HT-29 (cell line): ENCODE data around the gene ADGRB3. TPM values are rescaled to one million over a fixed set of nuclear protein-coding genes. Genes with fewer than 3 reads are reported as not detected.
"Not testable (repeated sequence)": the region's sequence is repeated elsewhere in the genome, so short reads cannot be mapped to it uniquely, and the experiment has no call there.

Source experiments
- DNase-seq: peaks from one replicate; pipeline ENCODE4 v3.0.0-alpha.2; 2015; ENCODE audit warnings: low spot score
- total RNA-seq: library from RNA; depleted of rRNA; stranded (reverse); fragments of >200 nt; shearing (Covaris generic); gene quantifications from 2 replicates; pipeline ENCODE4 v1.2.3, GENCODE V29; 2014

Gene ADGRB3
- total RNA-seq, 1 experiment from 2014 or later = not detected

DNA sequence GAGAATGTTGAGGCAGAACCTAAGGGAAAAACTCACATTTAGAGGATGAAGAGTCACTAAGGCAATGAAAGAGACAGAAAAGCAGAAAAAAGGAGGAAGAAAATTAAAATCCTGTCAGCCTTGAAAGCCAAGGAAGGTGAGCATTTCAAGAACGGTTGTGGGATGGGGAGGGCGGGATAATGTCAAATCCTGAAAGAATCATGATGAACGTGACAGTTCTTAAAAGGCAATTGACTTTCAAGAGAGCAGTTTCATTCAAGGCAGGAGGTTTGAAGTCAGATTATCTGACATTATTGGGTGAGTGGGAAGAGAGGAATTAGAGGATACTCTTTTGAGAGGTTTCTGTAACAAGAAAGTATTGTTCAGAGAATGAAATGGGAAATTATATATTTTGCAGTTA, 284.5 kb downstream of the ADGRB3 start:
- DNase-seq = no peak

DNA sequence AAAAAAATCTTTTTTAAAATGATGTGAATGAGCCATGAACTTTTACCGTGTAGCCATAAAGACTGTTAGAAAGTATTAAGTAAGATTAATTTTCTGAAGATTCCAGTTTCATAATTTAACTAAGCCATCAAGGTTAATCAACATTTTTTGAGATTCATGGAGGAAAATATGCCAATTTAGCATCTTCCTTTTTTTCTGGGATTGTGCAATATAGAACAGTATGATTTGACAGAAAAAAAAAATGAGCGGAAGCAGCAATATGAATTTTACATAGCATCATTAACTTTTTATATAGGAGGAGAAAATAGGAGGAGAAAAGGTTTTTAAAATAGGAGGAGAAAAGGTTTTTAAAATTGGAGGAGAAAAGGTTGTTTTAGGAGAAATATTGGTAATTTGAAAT, 306.3 kb downstream of the ADGRB3 start:
- DNase-seq = no peak

DNA sequence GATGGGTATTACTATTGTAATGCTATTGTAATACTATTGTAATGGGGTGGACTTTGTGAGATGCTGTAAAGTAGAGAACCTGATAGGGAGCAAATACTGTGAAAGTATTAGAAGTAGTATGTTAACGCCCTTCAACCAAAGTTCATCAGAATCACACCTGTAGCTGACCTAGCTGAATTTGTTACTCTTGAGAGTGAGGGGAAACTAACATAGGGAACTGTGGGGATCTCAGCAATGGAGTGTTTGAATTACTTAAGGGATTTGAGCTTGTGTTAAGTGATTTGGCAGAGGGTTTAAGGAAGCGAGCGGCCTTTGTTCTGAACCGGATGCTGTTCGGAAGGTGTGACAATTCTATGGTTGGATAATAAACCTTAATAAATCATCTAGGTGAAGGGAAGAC, 312.6 kb downstream of the ADGRB3 start:
- DNase-seq = no peak

DNA sequence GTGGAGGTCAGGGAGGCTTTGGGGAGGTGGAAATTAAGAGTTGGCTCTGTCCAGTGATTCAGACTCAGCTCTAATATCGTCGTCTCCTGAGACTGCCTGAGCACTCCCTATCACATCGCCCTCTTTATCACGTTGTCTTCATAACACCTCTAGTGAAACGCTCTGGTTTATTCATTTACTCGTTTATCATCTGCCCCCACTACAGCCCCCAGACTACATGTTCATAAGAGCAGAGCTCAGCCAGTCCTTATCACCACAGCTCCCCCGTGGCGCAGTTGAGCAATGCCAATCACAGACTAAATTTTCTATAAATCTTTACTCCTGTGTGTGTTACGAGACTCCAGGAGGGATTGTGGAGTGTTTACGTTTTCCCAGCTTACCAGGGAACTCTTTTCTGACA, 316.2 kb downstream of the ADGRB3 start:
- no peak for DNase-seq

DNA sequence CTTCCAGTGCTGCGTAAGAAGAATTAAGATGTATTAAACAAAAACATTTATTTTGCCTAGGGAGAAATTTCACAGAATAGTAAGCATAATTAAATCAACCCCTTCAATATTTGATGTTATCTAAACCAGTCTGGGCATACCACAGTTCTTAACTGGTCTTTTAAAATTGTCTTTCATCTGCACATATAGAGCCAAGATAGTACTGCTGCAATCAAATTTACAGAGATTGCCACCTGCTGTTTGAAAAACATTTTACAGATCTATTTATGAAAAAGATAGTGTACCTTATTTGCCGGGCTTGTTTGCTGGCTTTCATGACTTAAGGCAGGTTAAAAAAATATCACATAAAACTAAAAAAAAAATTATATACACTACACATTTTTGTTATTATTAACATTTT, 323.2 kb downstream of the ADGRB3 start:
- no peak for DNase-seq

DNA sequence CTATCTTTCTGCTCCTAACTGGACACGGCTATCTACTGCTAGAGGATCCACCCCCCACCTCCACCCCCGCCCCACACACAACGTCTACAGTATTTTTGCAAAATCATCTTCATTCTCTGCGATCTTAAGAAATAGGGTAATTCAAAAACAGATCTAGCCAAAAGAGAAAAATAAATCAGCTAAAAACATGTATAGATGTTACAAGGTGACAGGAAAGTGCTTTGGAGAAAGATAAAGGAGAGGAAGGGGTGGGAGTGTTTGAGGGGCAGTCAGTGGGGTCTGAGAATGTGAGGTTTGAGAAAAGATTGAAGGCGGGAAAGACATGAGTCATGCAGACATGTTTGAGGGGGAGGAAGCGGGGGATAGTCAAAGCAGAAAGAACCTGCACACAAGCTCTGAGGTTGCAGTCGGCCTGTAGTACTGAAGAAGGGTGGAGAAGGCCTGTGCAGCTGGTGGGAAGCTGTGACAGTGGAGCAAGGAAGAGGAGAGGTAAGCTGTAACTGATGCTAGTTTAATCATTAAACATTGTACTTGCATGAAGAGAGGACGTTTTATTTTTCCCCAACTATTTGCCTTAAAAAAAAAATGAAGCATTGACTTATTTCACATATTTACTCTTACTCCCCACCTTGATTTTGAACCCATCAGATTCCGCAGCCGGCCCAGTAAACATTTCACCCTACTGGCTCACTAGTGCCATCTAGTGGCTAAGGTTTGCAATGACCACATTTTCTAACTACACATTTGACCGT, 332.6 kb downstream of the ADGRB3 start:
- peak; percentile 70 for DNase-seq

DNA sequence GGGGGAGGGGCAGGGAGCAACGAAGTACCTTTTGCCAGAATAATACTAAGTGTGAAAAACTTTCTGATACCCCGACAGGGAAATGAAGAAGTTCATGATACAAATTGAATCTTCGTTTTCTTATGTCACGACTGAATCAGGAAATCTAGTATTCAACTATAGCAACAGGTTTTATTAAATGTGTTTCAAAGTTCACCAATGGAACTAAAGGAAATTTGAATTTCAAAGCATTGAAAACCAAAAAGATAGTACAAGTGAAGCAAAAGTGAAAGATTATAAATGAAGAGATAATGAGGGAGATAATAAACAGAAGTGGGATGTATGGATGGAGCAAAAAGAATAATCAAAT, 333.2 kb downstream of the ADGRB3 start:
- no peak for DNase-seq

DNA sequence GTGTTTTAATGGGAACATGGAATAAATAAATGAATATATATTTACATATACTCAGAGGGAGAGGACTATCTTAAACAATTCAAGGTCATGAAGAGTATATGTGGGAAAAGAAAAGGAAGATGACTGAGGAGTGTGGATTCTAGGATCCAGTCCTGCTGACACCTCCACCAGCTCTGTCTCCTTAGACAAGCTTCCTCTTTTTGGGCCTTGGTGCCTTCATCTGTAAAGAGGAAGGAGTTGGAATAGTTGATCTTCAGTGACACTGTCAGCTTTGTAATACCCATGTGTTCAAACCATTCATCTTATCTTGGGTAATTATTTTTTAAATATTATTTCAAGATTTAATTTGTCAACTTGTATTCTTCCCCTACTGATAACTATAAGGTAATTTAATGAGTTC, 338.0 kb downstream of the ADGRB3 start:
- no peak for DNase-seq

DNA sequence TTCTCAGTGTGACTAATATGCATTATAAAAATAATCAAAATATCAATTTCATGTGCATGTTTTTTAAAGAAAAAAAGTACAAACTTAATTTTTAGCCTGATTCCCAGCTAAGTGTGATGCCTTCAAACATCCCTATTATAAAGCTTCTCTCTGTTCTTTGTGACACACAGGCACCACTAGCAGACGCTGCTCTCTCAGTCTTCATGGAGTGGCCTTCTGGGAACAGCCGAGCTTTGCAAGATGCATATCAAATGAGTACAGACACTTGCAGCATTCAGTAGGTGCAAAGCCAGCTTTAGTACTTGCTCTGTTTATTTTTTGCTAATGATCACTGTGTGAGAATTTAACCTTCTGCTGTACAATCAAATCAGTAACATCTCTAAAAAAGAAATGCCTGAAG, 340.0 kb downstream of the ADGRB3 start:
- no peak for DNase-seq

DNA sequence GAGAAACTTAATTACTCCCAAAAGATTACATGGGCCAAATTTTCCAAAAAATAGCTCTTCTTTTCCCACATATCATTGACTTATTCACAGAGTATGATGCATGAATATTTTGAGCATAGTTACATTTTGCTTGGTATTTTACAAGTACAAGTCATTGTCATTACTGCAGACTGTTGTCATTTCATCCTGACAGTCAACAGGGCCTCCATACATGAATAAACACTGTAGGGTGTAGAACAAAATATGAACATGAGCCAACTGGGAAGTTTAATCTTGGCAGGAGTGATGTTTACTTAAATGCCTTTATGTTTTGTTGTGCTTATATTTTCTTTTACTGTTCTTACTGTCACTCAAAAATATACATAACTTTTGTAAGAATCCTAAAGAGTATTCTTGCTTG, 340.7 kb downstream of the ADGRB3 start:
- no peak for DNase-seq

DNA sequence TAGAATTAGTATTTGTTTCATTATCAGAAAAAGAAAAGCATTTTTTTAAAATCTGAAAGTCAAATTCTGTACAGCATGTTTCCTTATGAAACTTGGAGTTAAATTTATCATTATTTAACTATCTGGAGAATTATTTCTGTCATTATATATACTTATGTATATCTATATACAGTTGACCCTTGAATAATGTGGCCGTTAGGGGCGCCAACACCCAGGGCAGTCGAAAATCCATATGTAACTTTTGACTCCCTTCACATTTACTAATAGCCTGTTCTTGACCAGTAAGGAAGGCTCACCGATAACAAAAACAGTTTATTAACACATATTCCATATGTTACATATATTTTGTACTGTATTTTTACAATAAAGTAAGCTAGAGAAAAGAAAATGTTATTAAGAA, 341.2 kb downstream of the ADGRB3 start:
- DNase-seq = peak; percentile 26

DNA sequence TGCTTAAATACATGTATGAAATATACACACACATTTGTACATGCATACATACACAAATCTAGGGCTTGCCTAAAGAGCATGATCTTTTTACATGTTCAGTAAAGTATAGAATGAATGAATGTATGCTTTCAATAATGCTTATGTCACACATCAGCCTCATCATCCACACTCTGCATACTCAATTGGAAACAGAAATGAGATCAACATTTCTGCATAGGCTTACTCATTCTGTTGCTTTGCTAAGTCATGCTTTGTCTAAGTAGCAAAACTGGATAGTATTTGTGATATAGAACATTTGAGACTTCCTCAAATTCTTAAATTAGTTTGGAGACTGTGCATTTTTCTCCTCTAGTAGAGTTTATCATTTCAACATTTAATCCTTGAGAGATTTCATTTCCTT, 343.3 kb downstream of the ADGRB3 start:
- no peak for DNase-seq

DNA sequence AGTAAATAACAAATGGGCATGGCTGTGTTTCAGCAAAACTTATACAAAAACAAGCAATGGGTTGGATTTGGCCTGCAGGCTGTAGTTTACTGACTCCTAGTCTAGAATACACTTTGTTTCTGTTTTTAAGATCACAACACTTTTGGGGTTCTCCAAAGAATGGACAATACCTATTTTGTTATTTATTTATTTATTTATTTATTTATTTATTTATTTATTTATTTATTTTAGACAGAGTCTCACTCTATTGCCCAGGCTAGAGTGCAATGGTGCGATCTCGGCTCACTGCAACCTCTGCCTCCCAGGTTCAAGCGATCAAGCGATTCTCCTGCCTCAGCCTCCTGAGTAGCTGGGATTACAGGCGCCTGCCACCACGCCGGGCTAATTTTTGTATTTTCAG, 346.6 kb downstream of the ADGRB3 start:
- not testable (repeated sequence) for DNase-seq

DNA sequence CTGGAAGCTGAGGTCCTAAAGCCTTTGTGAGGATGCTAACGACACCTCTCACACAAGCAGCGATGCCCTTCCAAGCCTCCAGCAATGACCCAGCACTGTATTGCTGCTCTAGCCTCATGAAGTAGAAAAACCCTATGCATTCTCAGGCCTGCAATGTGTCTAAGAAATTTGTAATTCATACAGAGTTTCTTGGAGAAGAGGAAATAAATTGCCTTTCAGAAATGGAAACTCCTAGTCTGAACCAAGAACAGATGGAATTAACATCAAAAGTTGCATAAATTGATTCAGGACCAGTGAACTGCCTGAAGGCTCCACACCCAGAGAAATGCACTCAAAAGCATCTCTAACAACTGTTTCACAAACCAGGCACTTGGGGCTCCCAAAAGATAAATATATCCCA, 353.6 kb downstream of the ADGRB3 start:
- no peak for DNase-seq

DNA sequence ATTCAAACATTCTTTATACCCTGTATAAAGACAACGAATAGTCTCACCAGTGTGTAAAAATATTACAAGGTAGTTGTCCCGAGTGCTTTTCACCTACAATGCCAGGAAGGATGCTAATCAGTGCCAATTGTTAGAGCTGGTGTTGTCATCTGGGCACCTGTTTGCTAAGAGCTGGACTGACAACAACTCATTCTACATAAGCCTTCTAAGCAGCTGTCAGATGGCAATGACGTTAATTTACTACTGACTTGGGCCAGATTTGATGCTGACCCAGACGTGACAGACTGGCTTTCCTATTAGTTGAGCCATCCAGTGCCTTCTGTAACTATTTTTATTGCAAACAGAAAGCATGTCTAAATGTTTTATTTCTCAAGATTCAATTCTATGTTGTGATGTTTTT, 355.2 kb downstream of the ADGRB3 start:
- DNase-seq = no peak

DNA sequence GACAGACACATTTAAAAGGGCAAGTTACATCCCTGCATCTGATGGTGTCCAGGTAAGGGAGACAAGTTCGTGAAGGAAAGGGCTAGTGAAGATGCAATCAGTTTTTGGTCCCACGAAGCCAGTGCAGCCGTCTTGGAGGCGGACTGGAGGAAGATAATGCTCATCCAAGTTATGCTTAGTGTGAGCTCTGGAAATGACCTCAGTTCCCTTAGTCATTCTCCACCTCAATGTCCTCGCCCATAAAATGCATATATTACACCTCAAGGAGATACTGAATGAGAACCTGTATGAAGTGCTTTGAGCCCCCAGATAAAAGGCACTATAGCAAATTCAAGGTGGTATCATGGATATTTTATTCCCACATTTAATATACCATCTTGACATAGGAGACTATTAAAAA, 358.8 kb downstream of the ADGRB3 start:
- DNase-seq = no peak

DNA sequence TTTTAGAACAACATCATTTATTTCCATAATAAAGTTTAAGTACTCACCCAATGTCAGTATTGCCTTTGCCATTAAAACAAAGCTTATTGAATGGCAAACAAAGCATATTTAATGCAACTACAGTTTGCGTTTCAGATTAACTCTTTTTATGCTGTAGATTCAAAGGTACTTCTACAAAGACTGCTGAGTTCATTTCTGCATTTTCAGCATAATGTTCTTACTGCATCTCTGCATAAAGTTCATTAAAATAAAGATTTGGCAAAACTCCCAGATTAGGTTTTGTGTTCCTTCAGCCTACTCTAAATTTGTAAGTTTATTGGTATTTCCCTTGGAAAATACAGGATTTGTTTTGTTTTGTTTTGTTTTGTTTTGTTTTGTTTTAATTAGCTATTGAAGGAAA, 359.4 kb downstream of the ADGRB3 start:
- DNase-seq = no peak

DNA sequence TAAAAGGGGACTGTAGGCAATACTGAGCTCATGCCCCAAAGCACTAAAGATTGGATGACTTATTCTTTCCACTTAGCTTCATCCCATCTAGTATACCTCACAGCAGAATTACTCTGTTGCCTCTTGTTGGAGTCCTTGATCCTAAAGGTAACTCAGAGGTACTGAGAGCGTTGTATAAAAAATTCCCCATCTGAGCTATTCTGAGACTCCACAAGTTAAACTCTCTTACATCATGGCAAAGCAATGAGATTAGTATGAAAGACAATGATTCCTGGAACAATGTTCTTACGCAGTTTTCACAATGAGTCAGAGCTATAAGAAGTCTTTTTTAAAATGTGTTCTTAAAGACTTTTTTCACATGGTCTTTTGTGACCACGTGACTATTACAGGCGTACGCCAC, 370.1 kb downstream of the ADGRB3 start:
- DNase-seq = no peak

DNA sequence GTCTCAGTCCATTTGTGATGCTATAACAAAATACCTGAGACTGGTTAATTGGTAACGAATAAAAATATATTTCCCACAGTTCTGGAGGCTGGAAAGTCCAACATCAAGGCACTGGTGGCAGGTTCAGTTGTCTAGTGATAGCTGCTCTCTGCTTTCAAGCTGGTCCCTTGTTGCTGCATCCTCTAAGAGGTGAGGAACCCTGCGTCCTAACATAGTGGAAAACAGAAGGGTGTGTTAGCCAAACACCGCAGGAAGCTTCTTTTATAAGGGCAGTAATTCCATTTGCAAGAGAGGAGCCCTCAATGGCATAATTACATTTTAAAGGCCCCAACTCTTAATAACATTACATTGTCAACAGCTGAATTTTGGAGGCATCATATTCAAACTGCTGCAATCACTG, 372.7 kb downstream of the ADGRB3 start:
- no peak for DNase-seq

DNA sequence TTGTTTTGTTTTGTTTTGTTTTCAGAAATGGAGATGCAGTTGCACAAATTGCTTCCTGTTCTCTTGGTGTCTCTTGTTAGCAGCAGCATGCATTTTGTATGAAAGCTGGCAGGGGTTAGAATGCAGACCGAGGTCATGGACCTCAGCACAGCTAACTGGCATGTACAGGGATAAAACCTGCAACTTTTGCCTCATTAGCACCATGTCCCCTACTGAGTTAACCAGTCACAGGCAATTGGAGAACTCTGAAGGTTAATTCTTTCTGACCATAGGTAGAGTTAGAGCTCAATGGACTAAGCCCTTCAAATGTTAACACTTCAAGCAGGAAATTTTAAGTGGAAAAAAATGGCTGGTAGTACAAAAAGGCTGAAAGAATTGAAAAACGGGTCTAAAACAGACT, 377.1 kb downstream of the ADGRB3 start:
- no peak for DNase-seq

DNA sequence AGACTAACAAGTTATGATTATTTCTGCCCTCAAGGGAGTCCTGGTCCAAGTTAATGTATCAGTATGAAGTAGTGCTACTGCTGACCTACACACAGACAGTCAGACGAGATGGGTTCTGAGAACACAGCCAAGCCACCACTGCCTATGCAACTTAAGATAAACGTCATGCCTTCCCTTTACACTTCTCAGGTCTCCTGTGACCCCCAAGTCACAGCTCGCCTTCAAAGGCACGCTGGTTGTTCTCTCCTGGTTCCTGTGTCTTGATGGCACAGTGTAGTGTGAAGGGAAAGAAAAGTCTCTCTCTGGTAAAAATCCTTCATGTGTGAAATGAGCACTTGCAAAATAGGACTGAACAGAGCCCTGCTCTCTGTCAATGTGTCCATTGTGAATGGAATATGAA, 377.8 kb downstream of the ADGRB3 start:
- no peak for DNase-seq

DNA sequence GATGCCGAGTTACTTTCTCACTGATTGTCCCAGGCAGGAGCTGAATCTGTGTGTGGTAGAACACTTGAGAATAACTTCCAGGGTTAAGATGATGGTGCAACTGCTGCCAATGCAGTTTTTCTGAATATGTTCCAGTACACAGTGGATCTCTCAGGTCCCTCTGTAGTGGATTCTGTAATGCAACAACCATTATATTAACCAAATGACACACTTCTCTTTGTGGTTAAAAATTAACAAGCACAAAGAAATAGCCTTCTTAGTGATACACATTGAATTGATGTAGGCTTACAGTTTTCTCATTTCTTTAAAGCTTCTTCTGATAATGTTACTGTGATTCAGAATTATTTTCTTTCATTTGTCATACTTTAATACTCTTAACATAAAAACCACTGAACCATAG, 383.8 kb downstream of the ADGRB3 start:
- DNase-seq = no peak

DNA sequence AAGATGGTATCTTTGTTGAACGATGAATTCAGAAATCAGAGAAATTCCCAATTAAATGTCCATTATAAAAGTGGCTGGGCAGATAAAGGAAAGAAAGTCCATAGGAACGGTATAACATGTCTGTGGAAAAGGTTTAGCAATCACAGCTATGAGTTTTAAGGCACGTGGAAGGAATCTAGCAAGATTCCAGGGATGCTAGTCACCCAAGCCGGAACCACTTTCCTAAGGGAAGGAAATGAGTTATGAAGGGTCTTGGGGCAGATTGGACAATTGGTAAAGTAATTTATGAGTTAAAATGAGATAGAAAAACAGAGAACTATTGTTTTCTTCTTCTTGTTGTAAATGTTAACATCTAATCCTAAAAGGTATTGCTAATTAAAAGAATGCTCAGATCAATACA, 384.8 kb downstream of the ADGRB3 start:
- no peak for DNase-seq

DNA sequence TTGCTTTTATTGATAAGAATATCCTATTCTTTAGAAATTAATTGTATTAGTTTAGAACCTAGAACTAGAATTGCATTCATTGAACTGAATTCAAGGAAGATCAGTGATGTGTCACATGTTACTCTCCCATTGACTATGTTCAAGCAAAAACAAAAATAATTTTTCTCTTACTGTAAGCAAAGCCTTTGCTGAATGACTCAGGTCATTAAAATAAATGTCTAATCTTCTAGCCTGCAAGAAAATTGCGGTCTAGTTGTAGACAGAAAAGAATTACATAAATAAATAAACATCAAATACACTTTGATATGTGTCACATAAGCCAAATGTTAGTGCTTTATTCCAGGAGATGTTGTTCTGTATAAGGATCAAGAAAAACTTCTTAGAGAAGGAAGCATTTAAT, 387.9 kb downstream of the ADGRB3 start:
- DNase-seq = no peak
